HEK293T (cell line): Measurements from ENCODE around the gene PHF20.
"Not testable (repeated sequence)": the region's sequence is repeated elsewhere in the genome, so short reads cannot be mapped to it uniquely, and the experiment has no call there.

Source experiments
- CTCF ChIA-PET: fragments of 350-600 bp; formaldehyde crosslinking; extraction: SDS; loops from one replicate; lab custom pipeline; 2021; ENCODE audit warnings: antibody characterized with exemption, inconsistent platforms; lab: Yijun Ruan, JAX
- POLR2A ChIA-PET: fragments of 350-600 bp; formaldehyde crosslinking; extraction: SDS; loops from one replicate; lab custom pipeline; 2020; ENCODE audit warnings: antibody characterized with exemption, inconsistent platforms; lab: Yijun Ruan, JAX
- DNase-seq: peaks from one replicate; pipeline ENCODE4 v3.0.0; 2012; ENCODE audit warnings: mixed read lengths; ENCODE audit errors: extremely low spot score
- ARNT ChIP-seq: fragments of 450-650 bp; IDR thresholded peaks from 2 replicates; pipeline ENCODE4 v1.6.1; 2017; ENCODE audit warnings: mild to moderate bottlenecking
- BHLHE40 ChIP-seq: fragments of 450-650 bp; IDR thresholded peaks from 2 replicates; pipeline ENCODE4 v1.6.1; 2016; ENCODE audit warnings: mild to moderate bottlenecking, moderate library complexity, borderline replicate concordance
- CTBP1 ChIP-seq: fragments of 450-650 bp; IDR thresholded peaks from 2 replicates; pipeline ENCODE4 v1.6.1; 2016; ENCODE audit warnings: borderline replicate concordance
- ELF4 ChIP-seq: fragments of 450-650 bp; IDR thresholded peaks from 2 replicates; pipeline ENCODE4 v1.6.1; 2017; ENCODE audit warnings: antibody characterized with exemption
- FOXA1 ChIP-seq: fragments of 450-650 bp; IDR thresholded peaks from 2 replicates; pipeline ENCODE4 v1.6.1; 2016; ENCODE audit warnings: mild to moderate bottlenecking
- FOXK2 ChIP-seq: fragments of 450-650 bp; IDR thresholded peaks from 2 replicates; pipeline ENCODE4 v1.6.1; 2016; ENCODE audit warnings: mild to moderate bottlenecking
- FOXM1 ChIP-seq: fragments of 450-650 bp; IDR thresholded peaks from 2 replicates; pipeline ENCODE4 v1.6.1; 2017; ENCODE audit warnings: mild to moderate bottlenecking, borderline replicate concordance
- HDGF ChIP-seq: fragments of 450-650 bp; IDR thresholded peaks from 2 replicates; pipeline ENCODE4 v1.6.1; 2017; ENCODE audit warnings: antibody characterized with exemption, borderline replicate concordance
- L3MBTL2 ChIP-seq: fragments of 450-650 bp; conservative IDR thresholded peaks from 2 replicates; pipeline ENCODE4 v1.6.1; 2016; ENCODE audit warnings: mild to moderate bottlenecking
- LEF1 ChIP-seq: fragments of 450-650 bp; IDR thresholded peaks from 2 replicates; pipeline ENCODE4 v1.6.1; 2017; ENCODE audit warnings: mild to moderate bottlenecking, borderline replicate concordance
- NFRKB ChIP-seq: fragments of 450-650 bp; IDR thresholded peaks from 2 replicates; pipeline ENCODE4 v1.6.1; 2016; ENCODE audit warnings: mild to moderate bottlenecking, moderate library complexity
- PKNOX1 ChIP-seq: fragments of 450-650 bp; IDR thresholded peaks from 2 replicates; pipeline ENCODE4 v1.6.1; 2016
- SP1 ChIP-seq: fragments of 450-650 bp; IDR thresholded peaks from 2 replicates; pipeline ENCODE4 v1.6.1; 2017
- SUZ12 ChIP-seq: fragments of 450-650 bp; IDR thresholded peaks from 2 replicates; pipeline ENCODE4 v1.6.1; 2016; ENCODE audit warnings: mild to moderate bottlenecking
- TARDBP ChIP-seq: fragments of 450-650 bp; IDR thresholded peaks from 2 replicates; pipeline ENCODE4 v1.6.1; 2016
- ZNF384 ChIP-seq: fragments of 450-650 bp; IDR thresholded peaks from 2 replicates; pipeline ENCODE4 v1.6.1; 2016

PHF20 gene

GRCh38 chr20:35893942-35894341, 122.1 kb downstream of the PHF20 start:
- no peak for TF ChIP-seq ZNF384
- no peak for TF ChIP-seq BHLHE40
- no peak for TF ChIP-seq NFRKB
- TF ChIP-seq FOXM1: no peak
- TF ChIP-seq ARNT: no peak
- TF ChIP-seq TARDBP: no peak
- TF ChIP-seq L3MBTL2: no peak
- POLR2A ChIA-PET: interaction anchor here (1.7 kb wide), 1 partner anchor 60 kb away, joined by 6 read pairs; the partner anchor contains the start of gene SCAND1
- CTCF ChIA-PET: interaction anchor here (1.3 kb wide), 1 partner anchor 9 kb away, joined by 3 read pairs; no protein-coding TSS in a partner anchor

GRCh38 chr20:35895516-35895915, 123.7 kb downstream of the PHF20 start:
- DNase-seq, CTCF ChIA-PET: not testable (repeated sequence)
- POLR2A ChIA-PET: interaction anchor here (1.0 kb wide), 1 partner anchor 153 kb away, joined by 3 read pairs; the partner anchor contains the start of gene RBM39

More at GRCh38 chr20:35893942-35894341, 122.1 kb downstream of the PHF20 start:
- no peak for DNase-seq

GRCh38 chr20:35899064-35899463, 127.2 kb downstream of the PHF20 start:
- DNase-seq: no peak
- TF ChIP-seq LEF1: no peak
- no peak for TF ChIP-seq ZNF384
- TF ChIP-seq HDGF: no peak
- TF ChIP-seq CTBP1: no peak
- no peak for TF ChIP-seq NFRKB
- TF ChIP-seq BHLHE40: no peak
- no peak for TF ChIP-seq ARNT
- no peak for TF ChIP-seq TARDBP
- TF ChIP-seq FOXK2: no peak
- no peak for TF ChIP-seq SUZ12
- TF ChIP-seq PKNOX1: no peak
- TF ChIP-seq SP1: no peak
- no peak for TF ChIP-seq FOXM1
- no peak for TF ChIP-seq FOXA1
- no peak for TF ChIP-seq ELF4
- no peak for TF ChIP-seq L3MBTL2
- ChIA-PET POLR2A (no interaction called here), CTCF (no interaction called here)

GRCh38 chr20:35901230-35901629, 129.4 kb downstream of the PHF20 start:
- CTCF ChIA-PET, POLR2A ChIA-PET, DNase-seq: not testable (repeated sequence)

GRCh38 chr20:35901678-35902544, 130.1 kb downstream of the PHF20 start:
- ChIA-PET POLR2A (no interaction called here), CTCF (interaction anchor here (0.6 kb wide), 1 partner anchor 16 kb away, joined by 4 read pairs; no protein-coding TSS in a partner anchor)
- no peak for TF ChIP-seq ZNF384
- TF ChIP-seq FOXM1: no peak
- no peak for TF ChIP-seq FOXK2
- no peak for TF ChIP-seq LEF1
- TF ChIP-seq FOXA1: no peak
- TF ChIP-seq TARDBP: no peak
- no peak for TF ChIP-seq SUZ12
- TF ChIP-seq HDGF: no peak
- TF ChIP-seq L3MBTL2: no peak
- TF ChIP-seq ARNT: no peak
- TF ChIP-seq NFRKB: no peak
- TF ChIP-seq BHLHE40: no peak
- TF ChIP-seq PKNOX1: no peak
- no peak for TF ChIP-seq CTBP1
- no peak for TF ChIP-seq SP1
- no peak for TF ChIP-seq ELF4
- DNase-seq: no peak

GRCh38 chr20:35902545-35902941, 130.7 kb downstream of the PHF20 start:
- no peak for DNase-seq
- no peak for TF ChIP-seq HDGF
- no peak for TF ChIP-seq LEF1
- no peak for TF ChIP-seq ZNF384
- TF ChIP-seq FOXM1: no peak
- no peak for TF ChIP-seq L3MBTL2
- TF ChIP-seq BHLHE40: no peak
- no peak for TF ChIP-seq FOXA1
- no peak for TF ChIP-seq CTBP1
- no peak for TF ChIP-seq NFRKB
- no peak for TF ChIP-seq SUZ12
- TF ChIP-seq ELF4: no peak
- POLR2A ChIA-PET: no interaction called here
- CTCF ChIA-PET: interaction anchor here (0.6 kb wide), 1 partner anchor 15 kb away, joined by 4 read pairs; no protein-coding TSS in a partner anchor

GRCh38 chr20:35903843-35904242, 132.0 kb downstream of the PHF20 start:
- TF ChIP-seq L3MBTL2: no peak
- no peak for TF ChIP-seq PKNOX1
- ChIA-PET CTCF (no interaction called here), POLR2A (no interaction called here)
- DNase-seq: no peak
